ENCODE measurements around the gene CARMIL1. TPM values are rescaled to one million over a fixed set of nuclear protein-coding genes. Genes with fewer than 3 reads are reported as not detected.
A peak's percentile ranks its signal among the peaks of the same experiment; 100 is the strongest.

The CARMIL1 gene
- total and polyA plus RNA-seq, 10 of the 15 experiments (the other 5 are each of a cell fraction or from before 2014, with no cell fraction given), result 6.4 to 18.1 (median 10.3) TPM

- ATAC-seq (peak; percentile 76), FAIRE-seq (peak; percentile 71), DNase-seq (ENCODE audit: low read depth, low spot score) (no peak)
- no peak overlapping the region for H3K4me2 ChIP-seq (ENCODE audit: control insufficient read depth, insufficient read depth)
- H3K36me3 ChIP-seq (ENCODE audit: control insufficient read depth in 2 of 2, insufficient read depth in 2 of 2, low read length in 1 of 2), result no peaks in the 10 kb centered on the region
- H3K79me2 ChIP-seq (ENCODE audit: control insufficient read depth, insufficient read depth, low read length), result no peaks in the 10 kb centered on the region; the same call in 1 of the 2 replicates
- intact Hi-C loops (cut with micrococcal nuclease; ENCODE audit: unreplicated experiment), result no loop called here
- no peaks in the 10 kb centered on the region for H3K4me1 ChIP-seq (ENCODE audit: control insufficient read depth, insufficient read depth, low read length)
- POLR2A ChIA-PET, result no interaction called here
- RAD21 ChIA-PET (ENCODE audit: unreplicated experiment), result interaction anchor here (1.3 kb wide), 1 partner anchor 19 kb away, joined by 3 read pairs; no protein-coding TSS in a partner anchor
- H3K9me3 ChIP-seq (replicated peaks; ENCODE audit: control insufficient read depth, insufficient read depth, low read length), result no peaks in the 10 kb centered on the region
- no peak overlapping the region for H2AFZ ChIP-seq (ENCODE audit: control insufficient read depth, low read depth, low read length)
- H3K4me3 ChIP-seq, result no peak overlapping the region
- CTCF ChIA-PET, result interaction anchor here (0.9 to 1.3 kb wide), 2 partner anchors 9 to 54 kb away, joined by 3 read pairs; no protein-coding TSS in a partner anchor
- no TSS peak for BruUV-seq (replicated peaks)
- in situ Hi-C loops (cut with MboI), result no loop called here
- no peak overlapping the region for H3K27ac ChIP-seq (ENCODE audit: control insufficient read depth, insufficient read depth)
- TF ChIP-seq MTA2 (IDR thresholded peaks at IDR 0.05; ENCODE audit: low read depth) (peak; percentile 87), TAF1 (IDR thresholded peaks at IDR 0.05; ENCODE audit: borderline replicate concordance, low read depth, low read length) (no peak), ATF7 (IDR thresholded peaks at IDR 0.05; ENCODE audit: low read depth) (peak; percentile 28; the same call in 1 of the 2 replicates)
- WGBS (ENCODE audit: insufficient coverage, insufficient replicate concordance, low lambda C conversion rate, missing lambda C conversion rate), result 36% methylated on average over 10 of the region's 10 CpGs
- no peaks in the 10 kb centered on the region for H3K27me3 ChIP-seq (replicated peaks in 1 of 2; ENCODE audit: control insufficient read depth in 2 of 2, insufficient read depth in 2 of 2, low read length in 1 of 2)
- no peaks in the 10 kb centered on the region for H4K20me1 ChIP-seq (ENCODE audit: control insufficient read depth, insufficient read depth)
- SMC1A ChIA-PET (ENCODE audit: uncharacterized antibody, unreplicated experiment), result interaction anchor here (0.9 to 1.1 kb wide), 2 partner anchors 8 to 37 kb away, joined by 3 read pairs; no protein-coding TSS in a partner anchor
- H3K9ac ChIP-seq (ENCODE audit: control insufficient read depth, insufficient read depth, low read length), result no peak overlapping the region
Observed at GRCh38 chr6:25315194-25316177, 36.3 kb downstream of the CARMIL1 start.

- POLR2A ChIA-PET, result no interaction called here
- H3K4me1 ChIP-seq (ENCODE audit: control insufficient read depth, insufficient read depth, low read length), result no peaks in the 10 kb centered on the region
- H3K4me3 ChIP-seq, result no peak overlapping the region
- H3K27me3 ChIP-seq (replicated peaks in 1 of 2; ENCODE audit: control insufficient read depth in 2 of 2, insufficient read depth in 2 of 2, low read length in 1 of 2), result no peaks in the 10 kb centered on the region
- H3K9me3 ChIP-seq (replicated peaks; ENCODE audit: control insufficient read depth, insufficient read depth, low read length), result no peaks in the 10 kb centered on the region
- FAIRE-seq (no peak), ATAC-seq (no peak), DNase-seq (ENCODE audit: low read depth, low spot score) (no peak)
- CTCF ChIA-PET, result no interaction called here
- H2AFZ ChIP-seq (ENCODE audit: control insufficient read depth, low read depth, low read length), result no peak overlapping the region
- RAD21 ChIA-PET (ENCODE audit: unreplicated experiment), result no interaction called here
- no peak overlapping the region for H3K27ac ChIP-seq (ENCODE audit: control insufficient read depth, insufficient read depth)
- no peak for TF ChIP-seq E4F1 (IDR thresholded peaks at IDR 0.05; ENCODE audit: borderline replicate concordance, partially characterized antibody)
- no peak for TF ChIP-seq SUZ12 (IDR thresholded peaks at IDR 0.05; ENCODE audit: unreplicated experiment)
- no peak for TF ChIP-seq NRF1 (conservative IDR thresholded peaks at IDR 0.05; ENCODE audit: low read depth, low read length)
- WGBS (ENCODE audit: insufficient coverage, insufficient replicate concordance, low lambda C conversion rate, missing lambda C conversion rate), result 45% methylated on average over 4 of the region's 4 CpGs
- H4K20me1 ChIP-seq (ENCODE audit: control insufficient read depth, insufficient read depth), result no peaks in the 10 kb centered on the region
- H3K79me2 ChIP-seq (ENCODE audit: control insufficient read depth, insufficient read depth, low read length), result no peaks in the 10 kb centered on the region; the same call in 1 of the 2 replicates
- SMC1A ChIA-PET (ENCODE audit: uncharacterized antibody, unreplicated experiment), result interaction anchor here (0.8 kb wide), 1 partner anchor 15 kb away, joined by 4 read pairs; no protein-coding TSS in a partner anchor
- no peaks in the 10 kb centered on the region for H3K36me3 ChIP-seq (ENCODE audit: control insufficient read depth in 2 of 2, insufficient read depth in 2 of 2, low read length in 1 of 2)
- in situ Hi-C loops (cut with MboI) (no loop called here), intact Hi-C loops (cut with micrococcal nuclease; ENCODE audit: unreplicated experiment) (no loop called here)
- no TSS peak for BruUV-seq (replicated peaks)
- H3K4me2 ChIP-seq (ENCODE audit: control insufficient read depth, insufficient read depth), result no peak overlapping the region
- no peak overlapping the region for H3K9ac ChIP-seq (ENCODE audit: control insufficient read depth, insufficient read depth, low read length)
Observed at GRCh38 chr6:25316626-25317025, 37.5 kb downstream of the CARMIL1 start.
